NCI-H526 (cell line): ENCODE data around the gene GAS2.
"Not testable (repeated sequence)": the region's sequence is repeated elsewhere in the genome, so short reads cannot be mapped to it uniquely, and the experiment has no call there.

Experiments used
- DNase-seq, 2 experiments: peaks; one replicate each; lab custom pipeline; 2025; lab: John Stamatoyannopoulos, UW

GAS2 gene

DNA sequence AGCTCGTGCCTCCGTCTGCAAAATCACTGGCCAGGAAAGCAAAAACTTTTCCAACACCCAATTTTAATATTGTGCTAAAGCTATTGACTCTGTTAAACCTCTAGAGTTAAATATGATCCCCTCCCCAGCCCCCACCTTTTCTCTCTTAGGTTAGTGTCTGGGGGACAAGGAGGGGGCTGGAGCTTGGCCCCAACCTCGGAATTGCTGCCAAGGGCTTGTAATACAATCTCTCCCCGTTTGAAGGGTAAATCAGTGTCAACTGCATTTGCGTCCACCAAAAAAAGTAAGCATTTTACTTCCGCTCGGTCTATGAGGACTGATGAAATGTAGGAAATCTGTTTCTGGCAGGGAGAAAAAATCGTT lies at the start of gene GAS2:
GAS2 (plus strand) TSS at position 287 of the 363 bp plus-strand sequence. CDS start 8,259 bp downstream, outside the sequence.
- DNase-seq = no peak

DNA sequence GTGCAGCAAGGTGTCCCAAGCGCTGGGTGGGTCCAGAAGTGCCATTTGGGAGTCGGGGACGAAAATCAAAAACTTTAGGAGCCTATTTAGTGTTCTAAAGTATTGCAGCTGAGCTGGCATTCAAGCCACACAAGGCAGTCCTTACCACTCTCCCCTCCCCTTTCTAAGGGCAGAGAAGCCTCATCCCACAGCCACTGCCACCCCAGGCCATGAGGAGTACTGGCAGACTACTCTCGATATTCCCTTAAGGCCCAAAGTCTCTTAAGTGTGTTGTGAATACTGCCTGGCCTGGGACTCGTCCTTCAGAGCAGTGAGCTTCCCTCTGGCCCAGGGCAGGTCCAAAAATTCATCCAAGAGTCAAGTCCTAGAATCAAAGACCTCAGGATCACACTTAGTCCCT lies 48.5 kb upstream of the GAS2 start:
- no peak for DNase-seq

DNA sequence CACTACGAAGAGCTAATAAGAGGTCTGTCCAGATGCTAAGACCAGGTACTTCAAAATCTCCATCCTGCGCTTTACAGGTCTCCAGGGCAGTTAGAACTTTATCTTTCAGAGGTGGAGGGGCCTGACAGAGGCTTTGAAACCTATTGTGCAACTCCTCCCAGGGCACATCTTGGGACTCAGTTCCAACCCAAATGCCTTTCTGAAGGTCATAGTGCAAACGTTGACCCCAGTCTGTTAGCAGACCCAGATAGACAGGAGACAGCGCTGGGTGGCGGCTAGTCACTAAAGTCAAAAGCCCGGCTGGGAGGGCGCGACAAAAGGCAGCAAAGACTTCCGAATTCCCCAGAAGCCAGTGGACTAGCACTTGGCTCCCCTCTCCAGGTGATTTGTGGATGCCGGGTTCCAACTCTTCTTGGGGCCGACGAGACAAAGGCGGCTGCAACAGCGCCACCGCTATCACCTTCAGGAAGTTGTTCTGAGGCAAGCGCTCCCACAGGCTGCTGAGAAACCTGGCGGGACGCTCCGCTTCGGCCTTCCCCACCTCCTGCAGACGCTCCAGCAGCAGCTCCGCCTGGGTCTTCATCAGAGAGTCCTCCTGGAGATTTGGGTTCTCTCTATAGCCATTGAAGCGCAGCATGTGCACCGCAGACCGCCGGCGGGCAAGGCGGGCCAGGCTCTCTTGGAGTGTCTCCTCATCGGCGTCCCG lies 41.5 kb upstream of the GAS2 start:
- DNase-seq = peak; percentile 91 to 94

DNA sequence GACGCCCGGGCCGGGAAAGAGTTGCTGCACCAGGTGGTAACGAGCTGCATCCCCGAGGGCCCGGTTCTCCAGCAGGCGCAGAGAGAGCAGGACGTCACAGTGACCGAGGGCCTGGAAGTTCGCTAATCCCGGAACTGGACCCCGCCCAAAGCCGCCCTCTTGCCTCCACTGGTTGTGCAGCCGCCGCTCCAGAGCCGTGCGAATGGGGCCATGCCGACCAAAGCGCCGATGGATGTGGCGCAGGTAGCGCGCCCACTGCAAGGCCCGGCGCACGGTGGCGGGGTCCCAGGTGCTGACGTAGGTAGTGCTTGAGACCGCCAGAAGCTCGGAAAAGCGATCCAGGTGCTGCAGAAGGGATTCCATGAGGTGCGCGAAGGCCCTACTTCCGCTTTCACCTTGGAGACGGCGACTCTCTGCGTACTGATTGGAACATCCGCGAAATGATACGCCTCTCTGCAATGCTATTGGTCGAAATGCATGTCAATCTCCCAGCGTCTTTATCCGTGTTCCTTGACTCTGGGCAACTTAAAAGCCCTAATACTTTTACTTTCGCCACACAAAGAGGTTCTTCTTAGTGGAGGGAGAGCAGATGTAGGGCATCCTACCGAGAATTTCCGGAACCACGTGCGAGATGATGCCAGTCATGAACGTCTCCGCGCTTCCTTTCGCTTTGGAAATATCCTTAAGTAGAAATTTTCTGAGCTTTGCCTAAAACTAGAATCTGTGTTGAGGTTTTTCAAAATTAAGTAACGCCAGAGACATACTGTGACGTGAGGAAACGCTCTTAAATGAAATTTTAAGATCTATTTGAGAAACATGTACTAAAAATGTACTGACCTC lies 40.7 kb upstream of the GAS2 start, which contains the start of gene FANCF:
FANCF (minus strand) TSS at position 376 of the 840 bp plus-strand sequence; CDS start at position 363, 13 bp downstream.
- peak; percentile 98 to 99 for DNase-seq

DNA sequence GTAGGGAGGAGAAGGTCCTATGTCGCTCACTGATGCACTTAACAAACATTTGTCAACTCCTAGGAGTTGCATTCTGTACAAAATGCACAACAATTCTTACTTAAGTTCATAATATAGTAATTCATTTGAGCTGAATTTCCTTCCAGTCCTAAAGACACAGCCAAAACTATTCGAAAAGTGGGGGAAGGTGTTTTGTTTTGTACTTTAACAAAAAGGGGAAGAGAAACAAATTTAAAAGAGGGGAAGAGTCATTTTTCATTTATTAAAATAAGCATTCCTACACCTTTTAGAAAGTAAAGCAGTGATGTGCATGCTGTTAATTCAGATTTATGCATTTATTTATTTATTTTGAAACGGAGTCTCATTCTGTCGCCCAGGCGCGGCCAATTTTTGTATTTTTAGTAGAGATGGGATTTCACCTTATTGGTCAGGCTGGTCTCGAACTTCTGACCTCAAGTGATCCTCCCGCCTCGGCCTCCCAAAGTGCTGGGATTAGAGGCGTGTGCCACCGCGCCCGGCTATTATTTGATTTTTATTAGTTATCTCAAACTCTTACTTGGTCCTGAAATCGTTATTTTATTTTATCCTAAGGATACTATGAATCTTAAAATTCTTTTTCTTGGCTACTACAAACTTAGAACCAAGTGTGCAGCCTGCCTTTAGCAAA lies 39.7 kb upstream of the GAS2 start:
- DNase-seq = no peak

DNA sequence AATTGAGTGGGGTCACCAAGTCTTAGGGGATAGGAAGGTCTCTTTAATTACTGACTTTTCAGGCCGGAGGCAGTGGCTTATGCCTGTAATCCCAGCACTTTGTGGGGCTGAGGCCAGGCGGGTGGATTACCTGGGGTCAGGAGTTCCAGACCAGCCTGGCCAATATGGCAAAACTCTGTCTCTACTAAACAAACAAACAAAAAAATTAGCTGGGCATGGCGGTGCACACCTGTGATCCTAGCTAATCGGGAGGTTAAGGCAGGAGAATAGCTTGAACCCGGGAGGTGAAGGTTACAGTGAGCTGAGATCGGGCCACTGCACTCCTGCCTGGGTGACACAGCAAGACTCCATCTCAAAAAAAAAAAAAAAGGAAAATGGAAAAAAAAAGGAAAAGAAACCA lies 39.0 kb upstream of the GAS2 start:
- DNase-seq = no peak

DNA sequence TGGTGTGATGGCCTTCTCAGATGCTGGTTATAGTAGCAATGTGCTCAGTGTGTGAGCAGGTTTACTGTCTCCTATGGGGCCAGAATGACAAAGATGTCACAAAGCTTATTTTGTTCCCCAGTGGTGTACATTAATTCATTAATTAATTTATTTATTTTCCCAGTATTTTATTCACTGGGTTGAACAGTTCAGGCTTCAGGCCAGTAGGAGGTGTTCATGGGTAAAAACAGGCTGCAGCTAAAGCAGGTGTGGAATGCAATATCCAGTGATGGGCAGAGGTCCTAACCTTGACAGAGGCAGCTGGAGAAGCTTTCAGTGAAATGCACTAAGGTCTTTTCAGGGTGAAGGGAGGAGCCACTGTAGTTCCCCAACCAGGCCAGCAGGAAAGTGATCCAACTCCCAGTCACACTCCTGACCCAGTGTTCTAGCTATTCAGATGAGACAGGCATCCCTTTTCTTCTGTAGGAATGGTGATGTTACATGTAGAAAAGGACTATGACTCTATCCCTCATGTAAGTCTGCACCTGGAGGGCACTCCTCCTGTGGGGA lies 33.0 kb upstream of the GAS2 start:
- DNase-seq = no peak

DNA sequence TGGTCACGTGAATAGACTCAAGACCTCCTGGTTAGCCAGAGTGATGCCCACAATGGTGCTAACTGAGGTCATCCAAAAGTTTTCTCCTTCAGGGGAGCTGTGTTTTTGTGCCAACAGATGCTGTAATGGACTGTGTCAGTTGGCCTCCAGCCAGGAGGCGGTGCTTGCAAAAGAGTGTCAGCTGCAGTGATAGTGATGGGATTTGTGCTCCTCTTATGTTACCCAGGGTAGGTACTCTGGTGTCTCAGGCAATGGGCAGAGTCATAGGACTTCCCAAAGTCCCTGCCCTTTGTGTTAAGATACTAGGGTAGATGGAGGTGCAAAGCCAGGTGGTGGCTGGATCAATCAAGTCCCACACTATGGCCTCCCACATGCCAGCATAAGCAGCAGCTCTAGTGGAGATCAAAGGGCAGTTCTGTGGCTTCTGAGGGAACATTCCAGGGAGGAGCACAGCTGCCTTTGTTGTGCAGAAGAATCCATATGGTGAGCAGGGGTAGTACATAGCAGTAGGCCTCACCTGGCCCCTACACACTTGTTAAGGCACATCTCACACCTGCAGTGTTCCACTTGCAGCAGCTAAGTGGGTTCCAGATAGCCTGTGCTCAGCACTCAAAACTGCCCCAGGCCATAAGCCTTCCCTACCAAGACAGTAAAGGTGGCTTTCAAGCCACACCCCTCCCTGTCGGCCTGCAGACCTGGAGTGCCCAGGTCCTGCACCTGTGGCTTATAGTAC lies 31.3 kb upstream of the GAS2 start:
- DNase-seq = no peak

DNA sequence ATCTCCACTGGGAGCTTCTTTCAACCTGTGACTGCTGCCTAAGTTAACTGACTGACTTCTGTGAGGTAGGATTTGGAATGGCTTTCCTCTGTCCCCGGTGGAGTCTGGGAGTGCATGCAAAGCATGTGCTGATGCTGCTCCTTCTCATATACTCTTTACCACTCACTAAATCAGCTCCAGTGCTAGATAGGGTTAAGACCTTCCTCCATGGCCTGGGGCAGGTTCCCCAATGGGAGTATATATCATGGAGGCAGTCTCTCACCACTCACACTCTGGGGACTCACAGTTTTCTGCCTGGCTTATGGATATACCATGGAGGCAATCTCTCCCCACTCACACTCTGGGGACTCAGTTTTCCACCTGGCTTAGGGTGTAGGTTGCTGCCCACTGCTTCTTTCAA lies 30.7 kb upstream of the GAS2 start:
- no peak for DNase-seq

DNA sequence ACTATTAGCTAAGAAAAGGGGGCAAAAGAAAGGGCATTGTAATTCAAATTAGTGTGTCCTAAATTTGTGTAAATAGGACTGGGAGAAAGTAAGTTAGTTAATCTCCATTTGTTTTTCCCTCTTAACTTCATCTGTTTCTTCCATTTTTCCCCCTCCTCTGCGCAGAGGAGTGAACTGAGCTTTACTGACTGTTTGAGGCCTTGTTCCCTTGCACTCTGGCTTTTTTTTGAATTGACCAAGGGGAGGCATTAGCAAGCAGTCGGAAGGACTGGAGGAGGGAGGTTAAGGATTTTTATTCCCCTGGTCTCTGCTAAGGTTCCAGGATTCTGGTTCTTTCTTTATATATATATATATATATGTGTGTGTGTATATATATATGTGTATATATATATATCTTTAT lies 25.5 kb upstream of the GAS2 start:
- no peak for DNase-seq

DNA sequence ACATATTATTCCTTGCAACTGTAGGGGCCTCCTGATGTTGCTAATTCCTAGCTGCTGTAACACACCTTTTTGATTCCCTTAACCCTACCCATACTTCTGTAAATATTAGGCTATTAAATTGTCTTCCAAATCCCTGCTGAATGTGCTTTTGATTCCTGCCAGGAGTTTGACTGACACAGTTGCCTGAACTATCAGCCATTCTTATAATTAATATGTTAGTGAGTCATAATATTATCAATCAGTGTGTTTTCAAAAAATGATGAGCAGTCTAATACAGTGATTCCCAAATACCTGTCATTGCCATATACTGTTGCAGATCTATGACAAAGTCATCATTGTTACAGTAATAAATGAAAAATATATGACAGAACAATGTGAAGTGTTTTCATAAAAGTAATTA lies 24.9 kb upstream of the GAS2 start:
- DNase-seq = no peak

DNA sequence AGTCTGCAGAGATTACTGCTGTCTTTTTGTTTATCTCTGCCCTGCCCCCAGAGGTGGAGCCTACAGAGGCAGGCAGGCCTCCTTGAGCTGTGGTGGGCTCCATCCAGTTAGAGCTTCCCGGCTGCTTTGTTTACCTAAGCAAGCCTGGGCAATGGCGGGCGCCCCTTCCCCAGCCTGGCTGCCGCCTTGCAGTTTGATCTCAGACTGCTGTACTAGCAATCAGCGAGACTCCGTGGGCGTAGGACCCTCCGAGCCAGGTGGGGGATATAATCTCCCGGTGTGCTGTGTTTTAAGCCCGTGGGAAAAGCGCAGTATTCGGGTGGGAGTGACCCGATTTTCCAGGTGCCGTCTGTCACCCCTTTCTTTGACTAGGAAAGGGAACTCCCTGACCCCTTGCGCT lies 14.1 kb upstream of the GAS2 start:
- not testable (repeated sequence) for DNase-seq

DNA sequence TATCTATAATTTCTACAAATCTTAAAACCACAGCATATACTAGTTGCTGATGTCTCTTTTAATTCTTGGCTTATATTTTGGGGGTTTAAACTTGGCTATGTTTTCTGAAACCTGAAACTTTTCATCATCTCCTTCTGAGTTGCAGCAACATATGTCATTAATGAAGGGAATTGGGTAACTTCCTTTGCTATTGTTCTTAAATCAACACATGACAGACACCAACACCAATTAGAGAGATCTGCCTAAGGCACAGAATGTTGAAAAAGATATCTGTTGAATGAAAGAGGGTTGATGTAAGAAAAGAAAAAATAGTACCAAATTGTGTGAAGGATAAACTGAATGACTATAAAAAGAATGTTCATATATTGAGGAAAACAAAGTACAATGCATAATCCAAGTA lies 10.3 kb upstream of the GAS2 start:
- DNase-seq = no peak

DNA sequence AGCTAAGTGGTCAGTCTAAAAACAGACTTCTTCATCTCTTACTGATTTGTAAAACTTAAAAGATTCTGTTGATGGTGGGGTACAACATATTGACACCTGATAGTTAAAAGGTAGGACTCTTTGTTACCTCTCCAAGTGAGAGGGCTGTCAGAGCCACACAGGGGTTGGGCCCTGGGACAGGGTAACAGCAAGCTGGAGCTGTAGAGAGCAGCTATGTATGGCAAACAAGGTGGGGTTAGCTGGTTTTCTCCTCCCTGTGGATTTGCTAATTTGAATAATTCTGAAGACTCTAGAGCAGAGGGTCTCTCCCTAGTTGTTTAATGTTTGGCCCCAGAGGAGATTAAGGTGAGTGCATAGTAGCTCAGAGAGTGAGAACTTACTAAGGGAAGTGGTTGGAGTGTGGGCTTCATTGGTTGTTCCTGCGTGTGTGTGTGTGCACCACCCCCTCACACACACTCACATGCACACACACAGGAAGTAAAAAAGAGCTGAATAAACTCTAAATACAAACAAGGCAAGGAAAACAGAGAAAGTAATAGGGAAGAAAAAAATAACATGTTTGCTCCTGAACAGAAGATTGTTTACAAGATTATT lies 9.2 kb upstream of the GAS2 start:
- DNase-seq = peak in 1 of 2 experiments; percentile 37

DNA sequence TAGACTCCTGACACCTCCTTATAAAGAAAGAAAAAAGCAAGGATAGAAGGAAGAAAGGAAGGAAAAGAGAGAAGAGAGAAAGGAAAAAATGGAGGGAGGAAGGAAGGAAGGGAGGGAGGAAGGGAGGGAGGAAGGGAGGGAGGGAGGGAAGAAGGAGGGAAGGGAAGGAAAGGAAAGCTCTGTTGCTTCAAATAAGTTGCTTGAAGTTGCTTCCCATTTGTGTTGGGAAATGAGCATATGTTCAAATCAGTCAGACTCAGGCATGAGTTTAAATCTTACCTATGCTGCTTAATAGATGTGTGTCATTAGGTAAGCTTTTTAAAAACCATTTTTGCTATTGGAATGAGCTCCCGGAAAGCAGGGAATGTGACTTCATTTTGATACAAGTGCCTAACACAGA lies 6.6 kb upstream of the GAS2 start:
- no peak for DNase-seq

DNA sequence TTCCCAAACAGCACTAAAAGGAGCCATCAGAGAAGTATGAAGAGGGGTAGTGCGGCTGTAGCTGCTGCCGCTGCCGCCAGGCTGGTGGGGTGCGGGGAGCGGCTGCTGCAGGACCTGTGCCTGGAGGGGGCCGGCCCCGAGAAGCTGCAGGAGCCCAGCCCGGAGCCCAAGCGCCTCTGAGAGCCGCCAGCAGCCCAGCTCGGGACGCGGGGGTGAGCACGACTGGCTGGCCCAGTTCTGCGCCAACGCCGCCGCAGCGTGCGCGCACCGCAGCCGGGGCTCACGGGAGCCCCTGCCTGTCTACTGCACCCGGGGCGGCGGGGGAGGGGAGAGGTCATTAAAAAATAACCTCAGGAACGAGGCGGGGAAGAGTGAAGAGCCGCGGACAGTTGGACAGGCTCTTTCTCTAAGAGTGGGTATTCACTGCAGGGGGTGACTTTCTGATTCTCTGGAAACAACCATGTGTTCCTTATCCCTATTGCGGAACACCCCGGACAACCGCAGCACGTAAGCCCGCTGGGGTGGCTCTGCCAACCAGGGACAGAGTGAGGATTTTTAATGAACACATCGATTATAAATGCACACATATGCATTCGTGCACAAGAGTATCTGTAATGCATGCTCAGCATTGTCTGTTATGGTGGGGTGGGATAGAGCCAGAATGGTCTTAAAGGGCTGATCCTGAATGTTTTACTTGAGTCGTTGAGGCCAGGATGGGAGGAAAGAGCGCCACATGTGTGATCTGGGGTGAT lies 453 bp downstream of the GAS2 start:
- DNase-seq = peak in 1 of 2 experiments; percentile 75

DNA sequence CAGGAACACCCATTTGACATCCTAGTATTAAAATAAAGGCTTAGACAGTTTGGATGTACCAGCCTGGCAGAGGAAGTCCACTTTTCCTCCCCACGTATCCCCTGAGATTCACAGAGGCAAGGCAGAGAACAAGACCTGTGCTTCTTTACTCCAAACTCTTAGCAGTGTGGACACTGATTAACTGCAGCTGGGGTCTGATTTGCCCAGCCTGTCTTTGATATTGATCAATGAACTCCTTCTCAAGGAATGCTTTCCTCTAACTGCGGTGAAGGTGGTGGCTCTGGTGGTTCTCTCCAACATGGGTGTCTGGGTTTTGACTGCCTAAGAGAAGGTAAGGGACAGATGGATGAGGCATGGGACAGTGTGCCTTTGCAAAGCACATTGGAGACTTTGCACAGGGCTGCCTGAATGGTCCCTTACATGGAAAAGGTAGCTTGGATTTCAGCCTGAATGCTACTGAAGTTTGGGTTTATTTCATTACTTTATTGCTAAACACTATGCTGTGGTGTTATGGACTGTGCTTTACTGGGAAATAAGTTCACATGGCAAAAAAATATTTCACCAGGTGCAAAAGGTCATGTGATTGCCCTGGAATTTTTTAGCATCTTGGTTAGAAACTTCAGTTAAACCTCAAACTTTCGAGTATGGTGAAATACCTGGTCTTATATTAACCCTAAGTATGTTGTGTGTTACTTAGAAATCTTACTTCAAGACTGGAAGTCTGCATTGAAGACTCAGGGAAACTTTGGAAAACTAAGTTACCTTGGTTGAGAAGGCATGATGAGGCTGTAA lies 1.8 kb downstream of the GAS2 start:
- no peak for DNase-seq

DNA sequence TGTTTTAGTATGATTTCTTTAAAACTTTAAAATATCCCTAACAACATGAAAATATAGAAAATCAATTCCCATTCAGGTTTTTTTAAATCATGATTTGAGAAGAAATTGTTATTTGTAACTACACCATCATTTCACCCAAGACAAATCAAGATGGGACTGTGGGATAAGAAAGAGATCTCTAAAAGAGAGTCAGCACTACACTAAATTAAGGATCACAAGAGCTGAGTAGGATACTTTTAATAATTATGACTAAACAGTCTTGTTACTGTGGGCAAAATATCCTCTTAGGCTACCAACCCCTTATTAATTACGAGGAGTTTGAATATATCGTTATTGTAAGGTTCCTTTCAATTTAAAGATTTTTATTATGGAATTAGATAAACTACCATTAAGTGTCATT lies 3.0 kb downstream of the GAS2 start:
- no peak for DNase-seq

DNA sequence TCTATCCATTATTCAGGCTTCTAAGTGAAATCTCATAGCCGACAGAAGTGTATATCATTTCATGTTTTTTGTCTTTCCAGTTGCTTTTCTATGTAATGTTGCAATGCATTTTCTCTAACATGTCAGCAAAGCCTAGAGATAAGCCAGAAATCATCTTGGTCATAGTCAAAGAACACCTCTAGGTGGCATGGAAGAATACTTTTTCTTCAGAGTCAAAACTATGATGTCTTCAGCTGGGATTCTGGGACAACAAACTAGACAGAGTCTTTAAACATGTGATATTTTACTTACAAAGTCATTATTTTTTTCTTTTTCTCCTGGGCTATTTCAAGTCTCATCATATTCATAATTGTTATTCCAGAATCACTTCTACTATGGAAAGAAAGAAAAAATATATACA lies 4.4 kb downstream of the GAS2 start:
- DNase-seq = peak; percentile 31 to 41

DNA sequence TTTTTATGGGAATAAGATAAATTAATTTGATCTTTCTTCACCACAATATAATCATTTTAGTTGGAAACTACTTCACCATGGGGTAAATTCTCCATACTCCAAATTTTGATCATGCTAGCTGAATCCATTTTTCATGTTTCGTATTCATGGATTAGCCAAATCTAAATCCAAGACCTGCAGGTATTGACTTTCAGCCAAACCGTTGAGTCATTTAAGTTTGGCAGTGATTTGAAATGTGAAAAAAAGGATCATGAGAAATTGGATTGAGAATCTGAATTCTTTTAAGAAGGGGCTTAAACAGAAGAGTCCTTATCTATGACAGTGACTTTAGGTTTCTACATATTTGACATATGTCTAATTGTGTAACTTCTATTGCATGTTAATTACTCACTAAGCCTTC lies 5.3 kb downstream of the GAS2 start:
- DNase-seq = no peak
